HepG2 (cell line): Measurements from ENCODE around the gene SYT1. TPM values are rescaled to one million over a fixed set of nuclear protein-coding genes. Genes with fewer than 3 reads are reported as not detected.
A peak's percentile ranks its signal among the peaks of the same experiment; 100 is the strongest.

Experiments used
- ATAC-seq: fragments of 200-7000 bp; cut with Tn5 transposase; 3 replicates; pipeline ENCODE4 v1.9.1; 2020; ENCODE audit warnings: mild to moderate bottlenecking, moderate library complexity
- BruUV-seq: library from RNA; stranded (reverse); fragments of 400-500 nt; replicated peaks from 2 replicates; lab custom pipeline; 2021; lab: Mats Ljungman, UMichigan
- CTCF ChIA-PET: fragments of 300-600 bp; formaldehyde crosslinking; extraction: SDS; loops from one replicate; lab custom pipeline; 2021; ENCODE audit warnings: low total read pairs, inconsistent platforms, low intra/inter-chr PET ratio; lab: Yijun Ruan, JAX
- POLR2A ChIA-PET: fragments of 350-600 bp; sonication (Branson Sonifier 250); formaldehyde crosslinking; loops from one replicate; lab custom pipeline; 2020; ENCODE audit warnings: antibody characterized with exemption, inconsistent platforms; lab: Yijun Ruan, JAX
- DNase-seq: peaks from one replicate; pipeline ENCODE4 v3.0.0-alpha.2; 2015; ENCODE audit warnings: low spot score
- FAIRE-seq: peaks from 3 replicates; lab custom pipeline; 2011; peaks lifted over from hg19 to GRCh38; lab: Jason Lieb, UNC
- H2AFZ ChIP-seq: one replicate; pipeline ENCODE4 v1.6.1; 2011; ENCODE audit warnings: low read length, inconsistent platforms
- H3K27ac ChIP-seq: fragments of 300-600 bp; 3 replicates; pipeline ENCODE4 v1.8.0; 2011; ENCODE audit warnings: mixed run types, mild to moderate bottlenecking, mixed read lengths, low read length, inconsistent platforms; ENCODE audit not compliant: insufficient read depth; ENCODE audit errors: extremely low read length
- H3K27me3 ChIP-seq, 2 experiments: fragments of 200-600 bp in 1 of 2; 2 replicates in 1 of 2; 3 replicates in 1 of 2; pipeline versions ENCODE4 v1.6.0 to v1.8.0; 2011; ENCODE audit warnings: low read length in 2 of 2, mild to moderate bottlenecking in 2 of 2, moderate library complexity in 2 of 2, inconsistent platforms in 1 of 2; ENCODE audit not compliant: insufficient read depth in 2 of 2, control insufficient read depth in 1 of 2
- H3K36me3 ChIP-seq, 2 experiments: fragments of 200-600 bp in 1 of 2; replicated peaks in 1 of 2; 2 replicates in 1 of 2; 3 replicates in 1 of 2; pipeline versions ENCODE4 v1.5.1 to v1.8.0; 2011; ENCODE audit warnings: low read length in 2 of 2, inconsistent platforms in 1 of 2; ENCODE audit not compliant: insufficient read depth in 2 of 2, control insufficient read depth in 1 of 2
- H3K4me1 ChIP-seq: 2 replicates; pipeline ENCODE4 v1.5.1; 2012; ENCODE audit warnings: low read length, inconsistent platforms; ENCODE audit not compliant: insufficient read depth
- H3K4me2 ChIP-seq: 2 replicates; pipeline ENCODE4 v1.6.0; 2011; ENCODE audit warnings: low read depth, low read length, inconsistent platforms
- H3K4me3 ChIP-seq, 3 experiments: fragments of 200-600 bp in 1 of 3; sonication (generic), shearing (Covaris generic) in 1 of 3; replicated peaks in 1 of 3; 2 replicates each; pipeline ENCODE4 v1.5.1; 2011 to 2016; ENCODE audit warnings: low read length in 3 of 3, inconsistent platforms in 2 of 3, low read depth in 2 of 3, mild to moderate bottlenecking in 2 of 3, control low read depth in 1 of 3, mixed read lengths in 1 of 3; ENCODE audit not compliant: insufficient read depth in 1 of 3
- H3K79me2 ChIP-seq: one replicate; pipeline ENCODE4 v1.6.1; 2011; ENCODE audit warnings: low read length, inconsistent platforms; ENCODE audit not compliant: insufficient read depth
- H3K9ac ChIP-seq: 2 replicates; pipeline ENCODE4 v1.6.0; 2011; ENCODE audit warnings: mild to moderate bottlenecking, low read depth, low read length, inconsistent platforms; ENCODE audit not compliant: insufficient read depth
- H3K9me3 ChIP-seq: 2 replicates; pipeline ENCODE4 v1.5.1; 2012; ENCODE audit warnings: mild to moderate bottlenecking, low read length
- H4K20me1 ChIP-seq: 2 replicates; pipeline ENCODE4 v1.6.0; 2011; ENCODE audit warnings: inconsistent platforms, mild to moderate bottlenecking, low read length, moderate library complexity; ENCODE audit not compliant: insufficient read depth
- ASH2L ChIP-seq: fragments of 300-600, 200-600 bp; sonication (generic); IDR thresholded peaks from 2 replicates; pipeline ENCODE4 v1.7.0; 2017; ENCODE audit warnings: low read depth, mild to moderate bottlenecking, moderate library complexity, mixed read lengths, low read length; ENCODE audit not compliant: insufficient read length
- CREB3 ChIP-seq: sonication (generic); formaldehyde crosslinking; IDR thresholded peaks from 2 replicates; pipeline ENCODE4 v1.5.0; 2020; ENCODE audit warnings: missing genetic modification reagents
- CTCF ChIP-seq: sonication (generic); formaldehyde crosslinking; IDR thresholded peaks from 2 replicates; pipeline ENCODE4 v1.5.0; 2020; ENCODE audit warnings: mild to moderate bottlenecking, missing genetic modification reagents, moderate library complexity
- NR1H2 ChIP-seq: sonication (generic); formaldehyde crosslinking; IDR thresholded peaks from 2 replicates; pipeline ENCODE4 v1.8.1; 2022; ENCODE audit warnings: low read depth, missing genetic modification reagents, borderline replicate concordance
- RAD21 ChIP-seq: fragments of 450-650 bp; formaldehyde crosslinking; IDR thresholded peaks from 2 replicates; pipeline ENCODE4 v1.5.0; 2020; ENCODE audit warnings: mild to moderate bottlenecking
- SMC3 ChIP-seq: IDR thresholded peaks from 2 replicates; pipeline ENCODE4 v1.6.1; 2011; ENCODE audit warnings: low read length, improper control_type of control experiment
- STAG1 ChIP-seq: sonication (generic); formaldehyde crosslinking; IDR thresholded peaks from 2 replicates; pipeline ENCODE4 v1.4.0; 2020; ENCODE audit warnings: missing genetic modification reagents
- YEATS4 ChIP-seq: sonication (generic); formaldehyde crosslinking; IDR thresholded peaks from 2 replicates; pipeline ENCODE4 v1.4.0; 2020; ENCODE audit warnings: missing genetic modification reagents, borderline replicate concordance
- ZNF160 ChIP-seq: sonication (generic); formaldehyde crosslinking; IDR thresholded peaks from 2 replicates; pipeline ENCODE4 v1.8.0; 2022; ENCODE audit warnings: mild to moderate bottlenecking, inconsistent platforms, missing genetic modification reagents
- WGBS: methylation state at CpG from one replicate; pipeline ENCODE4 v1.1.6; 2017; ENCODE audit warnings: low lambda C conversion rate; 5-methylcytosine and 5-hydroxymethylcytosine counted together
- in situ Hi-C: cut with HindIII; loops from 2 replicates; pipeline ENCODE4 v1.10.0; 2017; ENCODE audit warnings: low pct_unique_long_range_greater_than_20kb; ENCODE audit not compliant: extremely low pct_ligation_motif_present
- intact Hi-C: fragments of 100-400 bp; cut with micrococcal nuclease; formaldehyde crosslinking; loops from one replicate; pipeline ENCODE4 v1.10.0; 2022; ENCODE audit not compliant: unreplicated experiment
- polyA plus RNA-seq, 8 experiments: library from polyadenylated mRNA; depleted of rRNA in 3 of 8; stranded (reverse) in 7 of 8; unstranded in 1 of 8; fragments of >200 nt; fragmentation: Illumina TruSeq in 4 of 8; extraction: Trizol in 4 of 8; gene quantifications; 2 replicates each; pipeline versions ENCODE4 v1.2.1 to v1.2.3, GENCODE V29; 2011 to 2016; ENCODE audit warnings: low read depth in 4 of 8, missing spikeins in 1 of 8, mixed read lengths in 1 of 8; ENCODE audit not compliant: insufficient read depth in 1 of 8
- total RNA-seq, 5 experiments: library from RNA; depleted of rRNA; stranded (reverse); fragments of >200 nt; fragmentation: Illumina TruSeq; extraction: Trizol; gene quantifications; 2 replicates each; pipeline ENCODE4 v1.2.3, GENCODE V29; 2016; ENCODE audit warnings: low read depth in 1 of 5

Gene SYT1
- total and polyA plus RNA-seq, 2 of the 13 experiments (the other 11 are each of a cell fraction or from before 2014, with no cell fraction given) = not detected

GRCh38 chr12:79373896-79374499, 509.4 kb downstream of the SYT1 start:
- Histone ChIP-seq H3K9me3 (no peaks in the 10 kb centered on the region), H3K4me1 (no peaks in the 10 kb centered on the region), H2AFZ (no peak overlapping the region), H3K36me3 (no peaks in the 10 kb centered on the region), H4K20me1 (no peaks in the 10 kb centered on the region), H3K79me2 (no peaks in the 10 kb centered on the region), H3K4me2 (no peak overlapping the region), H3K27ac (no peak overlapping the region), H3K27me3 (no peaks in the 10 kb centered on the region; a peak in 1 of 5 replicates), H3K9ac (no peak overlapping the region), H3K4me3 (no peak overlapping the region)
- ChIA-PET POLR2A (no interaction called here), CTCF (no interaction called here)
- TF ChIP-seq CTCF = peak; percentile 67
- no peak for TF ChIP-seq CREB3 (CRISPR knock-in tag)
- peak; percentile 63 for TF ChIP-seq STAG1
- TF ChIP-seq ASH2L = no peak
- 0 out of 2 replicates have a peak, but pooled peaks have one; percentile 27 for TF ChIP-seq RAD21
- peak; percentile 27; the same call in 1 of the 2 replicates for TF ChIP-seq SMC3
- no peak for TF ChIP-seq ZNF160
- TF ChIP-seq NR1H2 (CRISPR knock-in tag) = no peak
- TF ChIP-seq YEATS4 (CRISPR knock-in tag) = no peak
- ATAC-seq (peak; percentile 96), DNase-seq (peak; percentile 9), FAIRE-seq (peak; percentile 39)
- in situ Hi-C loops (no loop called here), intact Hi-C loops (no loop called here)
- BruUV-seq = no TSS peak
- 11% methylated on average over 5 of the region's 5 CpGs for WGBS
